AG04450 (cell line): ENCODE results near the gene LAIR1. TPM values are rescaled to one million over a fixed set of nuclear protein-coding genes. Genes with fewer than 3 reads are reported as not detected.
"Not testable (repeated sequence)": the region's sequence is repeated elsewhere in the genome, so short reads cannot be mapped to it uniquely, and the experiment has no call there.

ENCODE experiments used
- CTCF ChIA-PET: fragments of 300-600, 350-600 bp; formaldehyde crosslinking; extraction: SDS; loops from one replicate; lab custom pipeline; 2022; ENCODE audit warnings: antibody characterized with exemption, inconsistent platforms; lab: Charles Lee
- POLR2A ChIA-PET: fragments of 350-600 bp; formaldehyde crosslinking; extraction: SDS; loops from one replicate; lab custom pipeline; 2021; ENCODE audit warnings: antibody characterized with exemption, inconsistent platforms; lab: Yijun Ruan, JAX
- DNase-seq: peaks from one replicate; pipeline ENCODE4 v3.0.0-alpha.2; 2011; ENCODE audit warnings: low read depth, low spot score
- H3K27ac ChIP-seq: one replicate; pipeline ENCODE4 v1.5.1; 2012; ENCODE audit warnings: low read depth, low read length, control low read depth
- H3K27me3 ChIP-seq: one replicate; pipeline ENCODE4 v1.6.0; 2012; ENCODE audit warnings: low read length; ENCODE audit not compliant: control insufficient read depth, insufficient read depth
- H3K4me3 ChIP-seq: 2 replicates; pipeline ENCODE4 v1.5.1; 2011; ENCODE audit warnings: mild to moderate bottlenecking, low read depth, low read length, control low read depth
- H3K9me3 ChIP-seq: 2 replicates; pipeline ENCODE4 v1.5.1; 2012; ENCODE audit warnings: low read length; ENCODE audit not compliant: control insufficient read depth, insufficient read depth
- CTCF ChIP-seq: IDR thresholded peaks from 2 replicates; pipeline ENCODE4 v1.5.1; 2011; ENCODE audit warnings: low read depth, low read length, control low read depth, inconsistent platforms
- polyA plus RNA-seq: library from polyadenylated mRNA; depleted of rRNA; stranded (reverse); fragments of >200 nt; gene quantifications from 2 replicates; pipeline ENCODE4 v1.2.3, GENCODE V29; 2011

LAIR1 gene
- polyA plus RNA-seq, 1 experiment = not detected

GRCh38 chr19:54324071-54324470 is 40.7 kb downstream of the LAIR1 start:
- ChIA-PET CTCF (interaction anchor here (1.0 to 2.1 kb wide), 4 partner anchors 9 to 67 kb away, joined by 3 to 9 read pairs (median 4); partner anchors contain the start of gene LILRA5), POLR2A (no interaction called here)
- Histone ChIP-seq H3K27me3 (no peaks in the 10 kb centered on the region), H3K9me3 (no peaks in the 10 kb centered on the region), H3K4me3 (no peak overlapping the region), H3K27ac (no peak overlapping the region)
- no peak for DNase-seq
- TF ChIP-seq CTCF = no peak

GRCh38 chr19:54322934-54323333 is 41.8 kb downstream of the LAIR1 start:
- CTCF ChIA-PET = interaction anchor here (2.1 kb wide), 1 partner anchor 10 kb away, joined by 6 read pairs; no protein-coding TSS in a partner anchor
- POLR2A ChIA-PET = not testable (repeated sequence)

GRCh38 chr19:54322295-54322694 is 42.4 kb downstream of the LAIR1 start:
- CTCF ChIA-PET, DNase-seq, H3K4me3 ChIP-seq, H3K27me3 ChIP-seq, H3K27ac ChIP-seq, H3K9me3 ChIP-seq, POLR2A ChIA-PET: not testable (repeated sequence)

More at GRCh38 chr19:54322934-54323333, 41.8 kb downstream of the LAIR1 start:
- H3K4me3 ChIP-seq, H3K9me3 ChIP-seq, DNase-seq, H3K27ac ChIP-seq, H3K27me3 ChIP-seq: not testable (repeated sequence)

- Histone ChIP-seq H3K27ac (no peak overlapping the region), H3K9me3 (peaks cover 2% of the 10 kb centered on the region; the same call in 1 of the 2 replicates), H3K27me3 (no peaks in the 10 kb centered on the region), H3K4me3 (no peak overlapping the region)
- POLR2A ChIA-PET = no interaction called here
- CTCF ChIA-PET = no interaction called here
- no peak for DNase-seq
- no peak for TF ChIP-seq CTCF
Observed at GRCh38 chr19:54319892-54320670, 44.6 kb downstream of the LAIR1 start.

GRCh38 chr19:54319049-54319448 is 45.7 kb downstream of the LAIR1 start:
- H3K9me3 ChIP-seq = peaks cover 2% of the 10 kb centered on the region; the same call in 1 of the 2 replicates
- H3K27me3 ChIP-seq = no peaks in the 10 kb centered on the region
- no peak for TF ChIP-seq CTCF
- no peak overlapping the region for H3K4me3 ChIP-seq
- DNase-seq = no peak
- no peak overlapping the region for H3K27ac ChIP-seq
- ChIA-PET CTCF (no interaction called here), POLR2A (no interaction called here)

- Histone ChIP-seq H3K27me3 (no peaks in the 10 kb centered on the region), H3K9me3 (peaks cover 2% of the 10 kb centered on the region; the same call in 1 of the 2 replicates), H3K27ac (no peak overlapping the region), H3K4me3 (no peak overlapping the region)
- ChIA-PET CTCF (interaction anchor here (0.6 to 1.1 kb wide), 2 partner anchors 73 to 436 kb away, joined by 3 to 4 read pairs; partner anchors contain the start of gene PRKCG), POLR2A (no interaction called here)
- no peak for DNase-seq
- no peak for TF ChIP-seq CTCF
Observed at GRCh38 chr19:54317965-54318240, 46.8 kb downstream of the LAIR1 start.
